B cell (primary cell): ENCODE measurements around the gene CPNE5. TPM values are rescaled to one million over a fixed set of nuclear protein-coding genes. Genes with fewer than 3 reads are reported as not detected.

Source experiments
- ATAC-seq: fragments of 200-7000 bp; cut with Tn5 transposase; one replicate; pipeline ENCODE4 v1.10.0; 2021; ENCODE audit warnings: low read depth, mild to moderate bottlenecking, moderate number of reproducible peaks, moderate library complexity
- CTCF ChIA-PET: fragments of 350-600 bp; sonication (Branson Sonifier 250); formaldehyde crosslinking; loops from one replicate; lab custom pipeline; 2021; ENCODE audit warnings: antibody characterized with exemption, inconsistent platforms; lab: Charles Lee
- POLR2A ChIA-PET: fragments of 350-600 bp; sonication (Branson Sonifier 250); formaldehyde crosslinking; loops from one replicate; lab custom pipeline; 2021; ENCODE audit warnings: antibody characterized with exemption; lab: Charles Lee
- DNase-seq: peaks from one replicate; pipeline ENCODE4 v3.0.0; 2013
- H2AFZ ChIP-seq: 2 replicates; pipeline ENCODE4 v1.6.1; 2012; ENCODE audit warnings: mild to moderate bottlenecking, low read depth, low read length; ENCODE audit not compliant: insufficient read depth, poor library complexity, severe bottlenecking
- H3K27ac ChIP-seq, 2 donors: 1 replicate in 1 of 2; 2 replicates in 1 of 2; pipeline ENCODE4 v1.5.1; 2012 to 2013; ENCODE audit warnings: low read length in 2 of 2, mild to moderate bottlenecking in 2 of 2, moderate library complexity in 1 of 2
- H3K27me3 ChIP-seq, 4 experiments: fragments of 200-600 bp in 1 of 4; sonication (generic) in 1 of 4; replicated peaks in 1 of 4; 1 replicate in 2 of 4; 2 replicates in 2 of 4; pipeline versions ENCODE4 v1.6.1 to v1.7.0; 2013 to 2016; ENCODE audit warnings: low read length in 3 of 4, mild to moderate bottlenecking in 2 of 4, mixed read lengths in 1 of 4, moderate library complexity in 1 of 4; ENCODE audit not compliant: insufficient read depth in 4 of 4, control insufficient read depth in 3 of 4; ENCODE audit errors: control extremely low read depth in 1 of 4
- H3K36me3 ChIP-seq, 2 experiments: replicated peaks in 1 of 2; 1 replicate in 1 of 2; 2 replicates in 1 of 2; pipeline versions ENCODE4 v1.6.1 to v1.7.1; 2013; ENCODE audit warnings: low read length in 1 of 2; ENCODE audit not compliant: insufficient read depth in 2 of 2, control insufficient read depth in 1 of 2; ENCODE audit errors: control extremely low read depth in 1 of 2, extremely low read depth in 1 of 2
- H3K4me1 ChIP-seq, 2 donors: fragments of 200-600 bp in 1 of 2; sonication (generic) in 1 of 2; 1 replicate in 1 of 2; 2 replicates in 1 of 2; pipeline versions ENCODE4 v1.5.1 to v1.6.1; 2013 to 2017; ENCODE audit warnings: low read length in 2 of 2; ENCODE audit not compliant: control insufficient read depth in 2 of 2, insufficient read depth in 2 of 2
- H3K4me2 ChIP-seq: replicated peaks from 2 replicates; pipeline ENCODE3; 2012; ENCODE audit warnings: mild to moderate bottlenecking, low read depth, low read length; ENCODE audit not compliant: poor library complexity, severe bottlenecking
- H3K4me3 ChIP-seq, 5 experiments: fragments of 200-600 bp in 1 of 5; sonication (generic) in 1 of 5; 1 replicate in 3 of 5; 2 replicates in 2 of 5; pipeline versions ENCODE4 v1.5.1 to v1.7.0; 2011 to 2016; ENCODE audit warnings: low read length in 4 of 5, mild to moderate bottlenecking in 4 of 5, low read depth in 2 of 5, control low read depth in 1 of 5, moderate library complexity in 1 of 5; ENCODE audit not compliant: insufficient read depth in 1 of 5; ENCODE audit errors: control extremely low read depth in 1 of 5, extremely low read depth in 1 of 5
- H3K79me2 ChIP-seq: fragments of 200-600 bp; sonication (generic); one replicate; pipeline ENCODE4 v1.6.0; 2016; ENCODE audit warnings: low read length; ENCODE audit not compliant: control insufficient read depth, insufficient read depth
- H3K9ac ChIP-seq: fragments of 200-600 bp; sonication (generic); 2 replicates; pipeline ENCODE4 v1.6.1; 2017; ENCODE audit warnings: mild to moderate bottlenecking, low read length, moderate library complexity
- H3K9me3 ChIP-seq, 3 donors: one replicate each; pipeline versions ENCODE4 v1.6.1 to v1.7.1; 2013; ENCODE audit warnings: low read length in 2 of 3; ENCODE audit not compliant: control insufficient read depth in 2 of 3, insufficient read depth in 1 of 3; ENCODE audit errors: control extremely low read depth in 1 of 3
- H4K20me1 ChIP-seq: 2 replicates; pipeline ENCODE4 v1.6.0; 2012; ENCODE audit warnings: mild to moderate bottlenecking, low read length; ENCODE audit not compliant: insufficient read depth, control insufficient read depth, poor library complexity, severe bottlenecking
- H3K27ac Mint-ChIP-seq: one replicate; pipeline ENCODE4 v1.8.0; 2021; ENCODE audit warnings: mixed read lengths
- H3K27me3 Mint-ChIP-seq: one replicate; pipeline ENCODE4 v1.8.0; 2021; ENCODE audit warnings: mixed read lengths
- H3K4me1 Mint-ChIP-seq: one replicate; pipeline ENCODE4 v1.8.0; 2021; ENCODE audit warnings: mixed read lengths
- H3K4me3 Mint-ChIP-seq: one replicate; pipeline ENCODE4 v1.8.0; 2021; ENCODE audit warnings: mixed read lengths
- H3K9me3 Mint-ChIP-seq: one replicate; pipeline ENCODE4 v1.8.0; 2022; ENCODE audit warnings: mixed read lengths; ENCODE audit not compliant: insufficient read depth
- EZH2 ChIP-seq: IDR thresholded peaks from 2 replicates; pipeline ENCODE4 v1.6.1; 2012; ENCODE audit warnings: borderline replicate concordance, low read depth, mild to moderate bottlenecking, moderate library complexity, low read length; ENCODE audit not compliant: insufficient read depth, poor library complexity, severe bottlenecking
- WGBS: methylation state at CpG from one replicate; pipeline ENCODE4 v1.1.5; 2013; ENCODE audit warnings: missing lambda C conversion rate; ENCODE audit not compliant: insufficient coverage; 5-methylcytosine and 5-hydroxymethylcytosine counted together
- intact Hi-C: fragments of 100-400 bp; cut with micrococcal nuclease; formaldehyde crosslinking; loops from one replicate; pipeline ENCODE4 v1.10.0; 2022
- polyA plus RNA-seq: library from polyadenylated mRNA; depleted of rRNA; stranded (reverse); fragments of >200 nt; gene quantifications from 2 replicates; pipeline ENCODE4 v1.2.3, GENCODE V29; 2012
- total RNA-seq, 2 donors: library from RNA; stranded (reverse); fragments of 120-200 nt in 1 of 2; gene quantifications; 1 replicate in 1 of 2; 2 replicates in 1 of 2; pipeline versions ENCODE4 v1.2.3 to v1.2.4, GENCODE V29; 2013 to 2022
- TF ChIP-seq, protein P1 (sequence below): fragments of 200-600 bp; IDR thresholded peaks from one replicate; pipeline ENCODE4 v1.8.0; 2022; ENCODE audit warnings: antibody characterized with exemption, mild to moderate bottlenecking

CPNE5 gene
- total and polyA plus RNA-seq, 2 donors (not counting 1 experiment from before 2014, with no cell fraction given), result 49.8 to 357 TPM

DNA sequence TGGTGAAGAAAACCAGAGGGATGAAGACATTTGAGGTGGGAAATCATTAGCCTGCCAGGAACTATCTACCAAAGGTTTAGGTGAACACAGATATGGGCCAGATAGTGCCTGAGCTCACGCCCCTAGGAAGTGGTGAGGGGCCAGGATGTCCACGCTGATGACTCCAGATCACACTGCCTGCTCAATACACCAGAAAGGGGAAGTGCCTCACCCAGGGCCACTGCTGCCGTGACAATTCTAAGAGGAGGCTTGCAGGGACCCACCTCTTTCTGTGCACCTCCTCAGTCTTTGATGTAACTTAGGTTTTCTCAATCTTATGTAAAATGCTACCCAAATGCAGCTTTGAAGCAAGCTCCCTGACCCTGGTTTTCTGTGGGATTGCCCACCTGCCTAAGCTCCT is 147.0 kb downstream of the CPNE5 start:
- DNase-seq, result peak; percentile 86
- CTCF ChIA-PET, result interaction anchor here (0.7 to 4.9 kb wide), 8 partner anchors 10 to 77 kb away, joined by 3 to 37 read pairs (median 4); partner anchors contain the start of gene CDKN1A
- 0% methylated on average over 3 of the region's 3 CpGs for WGBS
- Mint-ChIP-seq H3K4me1 (peaks cover 81% of the 10 kb centered on the region), H3K27me3 (no peaks in the 10 kb centered on the region), H3K9me3 (no peaks in the 10 kb centered on the region), H3K4me3 (peak overlapping the region; percentile 75), H3K27ac (peak overlapping the region; percentile 97)
- no peak overlapping the region for H2AFZ ChIP-seq
- ATAC-seq, result peak; percentile 98
- intact Hi-C loops, result loop anchor here (1.0 to 5.0 kb wide), 2 partner anchors 9 to 390 kb away; no protein-coding TSS in a partner anchor
- POLR2A ChIA-PET, result interaction anchor here (0.6 to 1.3 kb wide), 5 partner anchors 9 to 97 kb away, joined by 3 to 9 read pairs (median 4); no protein-coding TSS in a partner anchor
- no peak for TF ChIP-seq EZH2
- TF ChIP-seq, protein P1, sequence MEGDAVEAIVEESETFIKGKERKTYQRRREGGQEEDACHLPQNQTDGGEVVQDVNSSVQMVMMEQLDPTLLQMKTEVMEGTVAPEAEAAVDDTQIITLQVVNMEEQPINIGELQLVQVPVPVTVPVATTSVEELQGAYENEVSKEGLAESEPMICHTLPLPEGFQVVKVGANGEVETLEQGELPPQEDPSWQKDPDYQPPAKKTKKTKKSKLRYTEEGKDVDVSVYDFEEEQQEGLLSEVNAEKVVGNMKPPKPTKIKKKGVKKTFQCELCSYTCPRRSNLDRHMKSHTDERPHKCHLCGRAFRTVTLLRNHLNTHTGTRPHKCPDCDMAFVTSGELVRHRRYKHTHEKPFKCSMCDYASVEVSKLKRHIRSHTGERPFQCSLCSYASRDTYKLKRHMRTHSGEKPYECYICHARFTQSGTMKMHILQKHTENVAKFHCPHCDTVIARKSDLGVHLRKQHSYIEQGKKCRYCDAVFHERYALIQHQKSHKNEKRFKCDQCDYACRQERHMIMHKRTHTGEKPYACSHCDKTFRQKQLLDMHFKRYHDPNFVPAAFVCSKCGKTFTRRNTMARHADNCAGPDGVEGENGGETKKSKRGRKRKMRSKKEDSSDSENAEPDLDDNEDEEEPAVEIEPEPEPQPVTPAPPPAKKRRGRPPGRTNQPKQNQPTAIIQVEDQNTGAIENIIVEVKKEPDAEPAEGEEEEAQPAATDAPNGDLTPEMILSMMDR, result no peak
- peaks cover 76 to 81% of the 10 kb centered on the region in 2 donors for H3K4me1 ChIP-seq
- H4K20me1 ChIP-seq, result no peaks in the 10 kb centered on the region
- H3K4me3 ChIP-seq, result peak overlapping the region in 3 of 5 experiments; percentile 12 to 18 (median 16)
- peak overlapping the region; percentile 90 to 96 for H3K27ac ChIP-seq
- peak overlapping the region; percentile 36 for H3K9ac ChIP-seq
- H3K36me3 ChIP-seq, result peaks cover 0 to 4% of the 10 kb centered on the region in 2 experiments
- H3K4me2 ChIP-seq, result peak overlapping the region; percentile 66
- no peaks in the 10 kb centered on the region for H3K27me3 ChIP-seq
- H3K9me3 ChIP-seq, result peaks cover 0 to under 1% (median 0%) of the 10 kb centered on the region in 3 donors
- H3K79me2 ChIP-seq, result no peaks in the 10 kb centered on the region

- DNase-seq (no peak), ATAC-seq (no peak)
- intact Hi-C loops, result loop anchor here (1.0 to 5.0 kb wide), 2 partner anchors 8 to 389 kb away; no protein-coding TSS in a partner anchor
- peaks cover 78 to 82% of the 10 kb centered on the region in 2 donors for H3K4me1 ChIP-seq
- no peaks in the 10 kb centered on the region for H3K27me3 Mint-ChIP-seq
- WGBS, result 92% methylated on average over 2 of the region's 2 CpGs
- ChIA-PET CTCF (interaction anchor here (1.4 to 4.9 kb wide), 3 partner anchors 10 to 68 kb away, joined by 13 to 37 read pairs (median 17); no protein-coding TSS in a partner anchor), POLR2A (interaction anchor here (0.9 to 1.5 kb wide), 4 partner anchors 9 to 63 kb away, joined by 3 to 9 read pairs (median 4); partner anchors contain the start of gene CDKN1A)
- H3K36me3 ChIP-seq, result peaks cover 0 to 10% of the 10 kb centered on the region in 2 experiments
- TF ChIP-seq, protein P1, result no peak
- no peak for TF ChIP-seq EZH2
- peaks cover 5% of the 10 kb centered on the region for H3K79me2 ChIP-seq
- H3K4me3 Mint-ChIP-seq, result peak overlapping the region; percentile 40
- H3K27ac Mint-ChIP-seq, result peak overlapping the region; percentile 97
- H3K27me3 ChIP-seq, result no peaks in the 10 kb centered on the region
- peaks cover 81% of the 10 kb centered on the region for H3K4me1 Mint-ChIP-seq
- H3K9me3 ChIP-seq, result no peaks in the 10 kb centered on the region
- peak overlapping the region; percentile 36 for H3K9ac ChIP-seq
- H4K20me1 ChIP-seq, result no peaks in the 10 kb centered on the region
- H3K4me3 ChIP-seq, result peak overlapping the region in 1 of 5 experiments; percentile 5
- no peaks in the 10 kb centered on the region for H3K9me3 Mint-ChIP-seq
- peak overlapping the region; percentile 66 for H3K4me2 ChIP-seq
- H3K27ac ChIP-seq, result peak overlapping the region; percentile 90 to 96
- H2AFZ ChIP-seq, result no peak overlapping the region
These were observed 147.6 kb downstream of the CPNE5 start for GRCh38 chr6:36691612-36692011.
